Erythroblast (primary cell): Measurements from ENCODE around the gene PPP6R2.

ENCODE experiments used
- GATA1 ChIP-seq: IDR thresholded peaks from 2 replicates; pipeline ENCODE4 v1.6.1; 2011; ENCODE audit warnings: low read depth, mild to moderate bottlenecking, control low read depth, low read length, moderate library complexity
- POLR2A ChIP-seq: IDR thresholded peaks from 2 replicates; pipeline ENCODE4 v1.6.1; 2011; ENCODE audit warnings: mild to moderate bottlenecking, low read length

DNA sequence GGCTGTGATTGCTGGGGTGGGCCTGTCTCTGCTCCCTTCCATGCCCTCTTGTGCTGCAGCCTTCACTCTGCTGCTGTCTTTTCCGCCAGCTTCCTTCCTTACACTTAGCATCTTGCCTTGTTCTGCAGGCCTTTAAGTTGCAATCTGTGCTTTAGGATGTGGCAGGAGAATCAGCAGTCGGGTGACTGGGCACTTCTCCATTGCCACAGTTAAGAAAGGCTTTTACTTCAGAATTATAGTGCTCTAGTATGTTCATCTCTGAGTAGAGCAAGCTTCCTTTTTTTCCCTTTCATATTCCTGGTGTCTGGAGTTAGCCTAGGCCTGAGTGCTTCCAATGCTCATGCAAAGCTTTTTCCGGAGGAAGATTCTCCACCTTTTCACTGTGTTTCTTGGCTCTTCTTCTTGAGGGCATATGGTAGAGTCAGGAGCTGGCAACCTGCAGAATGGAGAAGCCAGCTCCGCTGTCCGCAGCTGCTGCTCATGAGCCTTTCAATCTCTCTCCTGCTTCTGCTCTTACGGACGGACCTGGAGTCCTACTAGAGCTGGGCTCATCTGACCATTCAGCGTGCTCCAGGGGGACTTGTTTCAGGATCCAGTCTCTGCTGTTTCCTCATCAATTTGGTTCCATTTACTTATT, 20.2 kb downstream of the PPP6R2 start:
- TF ChIP-seq POLR2A: no peak
- TF ChIP-seq GATA1: no peak
